Neural cell (in vitro differentiated cells): Measurements from ENCODE around the gene FOXI1. TPM values are rescaled to one million over a fixed set of nuclear protein-coding genes. Genes with fewer than 3 reads are reported as not detected.

Experiments
- H2AFZ ChIP-seq: fragments of 200-600, 300-800 bp; sonication (generic), shearing (Covaris generic); 2 replicates; pipeline ENCODE4 v1.6.0; 2014; ENCODE audit warnings: low read depth, mild to moderate bottlenecking, antibody characterized with exemption, low read length, moderate library complexity
- H3F3A ChIP-seq: fragments of 200-600 bp; shearing (Covaris generic); 2 replicates; pipeline ENCODE4 v1.6.1; 2016; ENCODE audit warnings: mild to moderate bottlenecking, moderate library complexity, mixed read lengths, antibody characterized with exemption, low read length; ENCODE audit not compliant: insufficient read depth, poor library complexity, severe bottlenecking
- H3K27ac ChIP-seq: fragments of 200-600, 300-800 bp; sonication (generic), shearing (Covaris generic); 2 replicates; pipeline ENCODE4 v1.5.1; 2014; ENCODE audit warnings: mild to moderate bottlenecking, low read length, moderate library complexity
- H3K27me3 ChIP-seq: fragments of 300-800, 200-600 bp; sonication (generic), shearing (Covaris generic); 2 replicates; pipeline ENCODE4 v1.6.0; 2014; ENCODE audit warnings: mild to moderate bottlenecking, low read depth, low read length, moderate library complexity; ENCODE audit not compliant: insufficient read depth
- H3K36me3 ChIP-seq: fragments of 300-800, 200-600 bp; sonication (generic), shearing (Covaris generic); 2 replicates; pipeline ENCODE4 v1.5.1; 2014; ENCODE audit warnings: mild to moderate bottlenecking, antibody characterized with exemption, low read length, moderate library complexity; ENCODE audit not compliant: insufficient read depth
- H3K4me2 ChIP-seq: fragments of 300-800, 200-600 bp; sonication (generic), shearing (Covaris generic); 2 replicates; pipeline ENCODE4 v1.6.0; 2014; ENCODE audit warnings: mild to moderate bottlenecking, low read length
- H3K4me3 ChIP-seq: fragments of 300-800, 200-600 bp; sonication (generic), shearing (Covaris generic); 2 replicates; pipeline ENCODE4 v1.5.1; 2014; ENCODE audit warnings: mild to moderate bottlenecking, low read length, moderate library complexity
- H3K79me2 ChIP-seq: fragments of 200-600 bp; shearing (Covaris generic); replicated peaks from 2 replicates; pipeline ENCODE4 v1.6.0; 2014; ENCODE audit warnings: mild to moderate bottlenecking, low read length, moderate library complexity; ENCODE audit not compliant: insufficient read depth
- H3K9ac ChIP-seq: fragments of 300-800, 200-600 bp; sonication (generic), shearing (Covaris generic); 2 replicates; pipeline ENCODE4 v1.6.1; 2016; ENCODE audit warnings: mild to moderate bottlenecking, low read length, mixed read lengths
- H3K9me2 ChIP-seq: fragments of 200-600 bp; shearing (Covaris generic); 2 replicates; pipeline ENCODE4 v1.6.1; 2016; ENCODE audit warnings: mild to moderate bottlenecking, low read length, mixed read lengths; ENCODE audit not compliant: insufficient read depth
- H3K9me3 ChIP-seq: fragments of 200-600, 300-800 bp; sonication (generic), shearing (Covaris generic); 2 replicates; pipeline ENCODE4 v1.6.1; 2016; ENCODE audit warnings: mild to moderate bottlenecking, mixed run types, low read length, moderate library complexity, mixed read lengths
- H4K20me1 ChIP-seq: fragments of 200-600 bp; shearing (Covaris generic); 2 replicates; pipeline ENCODE4 v1.6.1; 2016; ENCODE audit warnings: mild to moderate bottlenecking, mixed run types; ENCODE audit not compliant: insufficient read depth
- CTCF ChIP-seq: fragments of 450-650 bp; IDR thresholded peaks from 2 replicates; pipeline ENCODE4 v1.5.1; 2014; ENCODE audit warnings: antibody characterized with exemption, mild to moderate bottlenecking, moderate library complexity; ENCODE audit not compliant: poor library complexity, severe bottlenecking
- EP300 ChIP-seq: fragments of 450-650 bp; conservative IDR thresholded peaks from 2 replicates; pipeline ENCODE4 v1.6.1; 2014; ENCODE audit warnings: antibody characterized with exemption, mild to moderate bottlenecking, moderate library complexity; ENCODE audit not compliant: poor library complexity, severe bottlenecking
- EZH2 ChIP-seq: fragments of 200-600, 300-800 bp; shearing (Covaris generic), sonication (generic); IDR thresholded peaks from 2 replicates; pipeline ENCODE4 v1.6.1; 2014; ENCODE audit warnings: antibody characterized with exemption, low read length, borderline replicate concordance, mild to moderate bottlenecking; ENCODE audit not compliant: insufficient read depth, poor library complexity, severe bottlenecking
- MXI1 ChIP-seq: fragments of 450-650 bp; conservative IDR thresholded peaks from 2 replicates; pipeline ENCODE4 v1.6.1; 2014; ENCODE audit warnings: antibody characterized with exemption, mild to moderate bottlenecking; ENCODE audit not compliant: poor library complexity, severe bottlenecking
- POLR2AphosphoS5 ChIP-seq: IDR thresholded peaks from 2 replicates; pipeline ENCODE4 v1.6.1; 2012
- RAD21 ChIP-seq: fragments of 450-650 bp; conservative IDR thresholded peaks from 2 replicates; pipeline ENCODE4 v1.6.1; 2014; ENCODE audit warnings: antibody characterized with exemption, mild to moderate bottlenecking, moderate library complexity
- REST ChIP-seq: IDR thresholded peaks from 2 replicates; pipeline ENCODE4 v1.6.1; 2012; ENCODE audit warnings: borderline replicate concordance
- SMC3 ChIP-seq: fragments of 450-650 bp; conservative IDR thresholded peaks from 2 replicates; pipeline ENCODE4 v1.6.1; 2014; ENCODE audit warnings: antibody characterized with exemption, mild to moderate bottlenecking, moderate library complexity; ENCODE audit not compliant: poor library complexity
- TAF1 ChIP-seq: IDR thresholded peaks from 2 replicates; pipeline ENCODE4 v1.6.1; 2012; ENCODE audit warnings: low read depth
- polyA plus RNA-seq: library from polyadenylated mRNA; depleted of rRNA; stranded (reverse); fragments of >200 nt; gene quantifications from 2 replicates; pipeline ENCODE4 v1.2.3, GENCODE V29; 2014

FOXI1 gene
- polyA plus RNA-seq, 1 donor from 2014 or later = not detected

GRCh38 chr5:170069512-170069911 is 36.2 kb upstream of the FOXI1 start:
- no peak overlapping the region for H3K4me2 ChIP-seq
- TF ChIP-seq MXI1 (no peak), EP300 (no peak), SMC3 (no peak), POLR2AphosphoS5 (no peak), EZH2 (no peak), TAF1 (no peak), REST (no peak), RAD21 (no peak), CTCF (no peak)
- H3K9me2 ChIP-seq = no peaks in the 10 kb centered on the region
- no peaks in the 10 kb centered on the region for H3K79me2 ChIP-seq
- H2AFZ ChIP-seq = no peak overlapping the region
- H3K9ac ChIP-seq = no peak overlapping the region
- no peaks in the 10 kb centered on the region for H3K36me3 ChIP-seq
- H4K20me1 ChIP-seq = no peaks in the 10 kb centered on the region
- H3K27ac ChIP-seq = no peak overlapping the region
- H3F3A ChIP-seq = no peaks in the 10 kb centered on the region
- no peaks in the 10 kb centered on the region for H3K9me3 ChIP-seq
- H3K4me3 ChIP-seq = no peak overlapping the region
- no peaks in the 10 kb centered on the region for H3K27me3 ChIP-seq

DNA sequence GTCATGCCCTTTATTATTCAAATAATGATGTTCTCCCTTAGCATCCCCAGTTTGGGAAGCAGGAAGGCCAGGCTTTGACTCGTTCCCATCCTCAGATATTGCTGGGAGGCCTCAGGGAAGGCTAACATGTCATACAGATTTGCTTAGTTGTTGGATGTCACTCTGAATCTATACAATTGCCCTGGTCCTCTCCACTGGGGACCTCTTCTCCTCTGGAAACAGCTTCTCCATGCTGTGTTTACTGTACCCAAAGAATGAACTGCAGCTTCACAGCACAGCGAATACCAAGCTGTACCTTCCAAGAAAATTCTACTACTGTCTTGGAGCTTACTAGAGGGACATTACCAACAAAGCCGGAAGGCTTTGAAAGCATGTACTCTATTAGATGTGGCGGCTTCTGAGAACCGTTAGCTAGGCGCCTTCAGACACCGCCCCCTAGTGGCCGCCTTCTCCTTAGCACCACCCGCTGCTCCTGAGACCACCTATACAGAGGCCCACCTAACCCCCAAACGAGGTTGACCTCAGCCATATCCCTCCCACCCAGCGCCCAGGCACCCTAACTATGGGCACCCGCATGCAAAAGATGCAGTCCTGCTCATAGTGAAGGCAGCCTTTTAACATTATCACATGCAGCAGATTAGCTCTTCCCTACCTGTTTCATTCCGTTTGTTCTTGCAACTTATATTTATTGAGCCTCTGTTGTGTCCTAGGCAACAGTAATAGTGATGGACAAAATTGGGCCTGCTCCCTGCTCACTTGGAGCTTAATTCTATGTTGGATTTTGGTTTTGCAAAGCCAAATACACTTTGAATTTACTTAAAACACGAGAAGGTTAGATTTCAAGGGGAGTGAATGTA is 34.9 kb upstream of the FOXI1 start:
- H3K36me3 ChIP-seq = no peaks in the 10 kb centered on the region
- H3K4me2 ChIP-seq = no peak overlapping the region
- no peak overlapping the region for H2AFZ ChIP-seq
- H3K9me3 ChIP-seq = no peaks in the 10 kb centered on the region
- no peaks in the 10 kb centered on the region for H3K27me3 ChIP-seq
- no peaks in the 10 kb centered on the region for H3K9me2 ChIP-seq
- no peak overlapping the region for H3K27ac ChIP-seq
- no peak overlapping the region for H3K4me3 ChIP-seq
- no peaks in the 10 kb centered on the region for H3K79me2 ChIP-seq
- no peaks in the 10 kb centered on the region for H3F3A ChIP-seq
- H4K20me1 ChIP-seq = no peaks in the 10 kb centered on the region
- no peak overlapping the region for H3K9ac ChIP-seq
- TF ChIP-seq CTCF (peak; percentile 60), RAD21 (peak; percentile 57), POLR2AphosphoS5 (no peak), SMC3 (peak; percentile 62)
